Fibroblast of pulmonary artery (primary cell): ENCODE data around the gene PTPRK.

ENCODE experiments used
- DNase-seq: peaks from one replicate; pipeline ENCODE4 v3.0.0-alpha.2; 2010; ENCODE audit warnings: low read depth
- H3K4me3 ChIP-seq: replicated peaks from 2 replicates; pipeline ENCODE4 v1.5.1; 2011; ENCODE audit warnings: low read depth, mild to moderate bottlenecking, control low read depth, low read length, moderate library complexity
- TF ChIP-seq, protein P1 (sequence below): IDR thresholded peaks from 2 replicates; pipeline ENCODE4 v1.5.1; 2011; ENCODE audit warnings: mild to moderate bottlenecking, control low read depth, low read length, inconsistent platforms; ENCODE audit errors: missing control alignments

Gene PTPRK

DNA sequence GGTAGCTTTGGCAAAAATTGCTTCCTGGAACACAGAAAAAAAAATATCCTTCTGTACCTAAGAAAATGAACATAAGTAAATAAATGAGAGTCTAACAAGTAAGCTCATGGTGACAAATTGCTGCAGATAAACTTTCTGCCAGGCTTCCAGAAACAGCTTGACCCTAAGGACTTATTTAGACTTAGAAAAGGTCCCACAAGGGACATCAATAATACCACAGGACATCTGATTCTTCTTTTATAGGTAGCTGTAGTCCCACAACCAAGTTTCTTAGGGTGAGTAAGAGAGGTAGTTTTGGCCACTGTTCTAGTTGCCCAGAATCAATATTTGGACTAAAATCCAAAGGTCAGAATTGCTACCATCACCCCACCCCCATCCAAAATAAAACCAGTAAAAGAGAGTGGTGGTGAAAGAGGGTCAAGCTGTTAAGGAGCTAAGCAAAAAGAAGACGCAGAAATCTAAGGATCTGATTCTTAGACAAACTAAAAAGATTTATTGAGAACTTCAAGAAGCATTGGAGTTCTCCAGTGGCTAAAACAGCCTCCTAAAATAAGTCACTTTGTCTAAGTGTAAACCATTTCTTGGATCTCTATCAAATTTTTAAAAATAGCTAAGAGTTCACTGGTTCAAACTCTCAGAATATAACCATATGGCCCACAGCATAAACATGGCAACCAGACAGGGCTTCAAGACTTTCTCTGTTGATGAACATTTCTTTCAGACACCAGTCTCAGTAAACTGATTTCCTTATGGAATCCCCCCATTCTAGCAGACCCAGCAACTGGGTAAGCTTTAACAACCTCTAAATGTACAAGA is 180.6 kb downstream of the PTPRK start:
- no peak overlapping the region for H3K4me3 ChIP-seq
- DNase-seq = no peak
- TF ChIP-seq, protein P1, sequence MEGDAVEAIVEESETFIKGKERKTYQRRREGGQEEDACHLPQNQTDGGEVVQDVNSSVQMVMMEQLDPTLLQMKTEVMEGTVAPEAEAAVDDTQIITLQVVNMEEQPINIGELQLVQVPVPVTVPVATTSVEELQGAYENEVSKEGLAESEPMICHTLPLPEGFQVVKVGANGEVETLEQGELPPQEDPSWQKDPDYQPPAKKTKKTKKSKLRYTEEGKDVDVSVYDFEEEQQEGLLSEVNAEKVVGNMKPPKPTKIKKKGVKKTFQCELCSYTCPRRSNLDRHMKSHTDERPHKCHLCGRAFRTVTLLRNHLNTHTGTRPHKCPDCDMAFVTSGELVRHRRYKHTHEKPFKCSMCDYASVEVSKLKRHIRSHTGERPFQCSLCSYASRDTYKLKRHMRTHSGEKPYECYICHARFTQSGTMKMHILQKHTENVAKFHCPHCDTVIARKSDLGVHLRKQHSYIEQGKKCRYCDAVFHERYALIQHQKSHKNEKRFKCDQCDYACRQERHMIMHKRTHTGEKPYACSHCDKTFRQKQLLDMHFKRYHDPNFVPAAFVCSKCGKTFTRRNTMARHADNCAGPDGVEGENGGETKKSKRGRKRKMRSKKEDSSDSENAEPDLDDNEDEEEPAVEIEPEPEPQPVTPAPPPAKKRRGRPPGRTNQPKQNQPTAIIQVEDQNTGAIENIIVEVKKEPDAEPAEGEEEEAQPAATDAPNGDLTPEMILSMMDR = no peak

DNA sequence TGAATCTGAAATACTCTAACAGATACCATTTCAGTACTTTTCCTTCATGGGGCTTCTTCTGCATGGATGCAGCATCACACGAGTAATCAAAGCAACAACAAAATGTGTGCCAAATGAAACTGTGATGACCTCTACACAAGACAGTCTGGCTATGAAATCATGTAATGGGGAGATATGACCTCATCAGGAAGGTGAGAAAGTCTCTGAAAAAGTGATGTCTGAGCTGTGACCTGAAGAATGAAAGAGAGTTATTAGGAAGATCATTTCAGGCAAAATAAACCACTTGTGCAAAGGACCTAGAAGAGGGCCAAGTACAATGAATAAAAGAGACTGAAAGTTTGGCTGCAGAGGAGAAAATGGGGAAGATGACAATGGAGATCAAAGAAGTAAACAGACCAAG is 182.8 kb downstream of the PTPRK start:
- TF ChIP-seq, protein P1 = no peak
- H3K4me3 ChIP-seq = no peak overlapping the region
- no peak for DNase-seq

DNA sequence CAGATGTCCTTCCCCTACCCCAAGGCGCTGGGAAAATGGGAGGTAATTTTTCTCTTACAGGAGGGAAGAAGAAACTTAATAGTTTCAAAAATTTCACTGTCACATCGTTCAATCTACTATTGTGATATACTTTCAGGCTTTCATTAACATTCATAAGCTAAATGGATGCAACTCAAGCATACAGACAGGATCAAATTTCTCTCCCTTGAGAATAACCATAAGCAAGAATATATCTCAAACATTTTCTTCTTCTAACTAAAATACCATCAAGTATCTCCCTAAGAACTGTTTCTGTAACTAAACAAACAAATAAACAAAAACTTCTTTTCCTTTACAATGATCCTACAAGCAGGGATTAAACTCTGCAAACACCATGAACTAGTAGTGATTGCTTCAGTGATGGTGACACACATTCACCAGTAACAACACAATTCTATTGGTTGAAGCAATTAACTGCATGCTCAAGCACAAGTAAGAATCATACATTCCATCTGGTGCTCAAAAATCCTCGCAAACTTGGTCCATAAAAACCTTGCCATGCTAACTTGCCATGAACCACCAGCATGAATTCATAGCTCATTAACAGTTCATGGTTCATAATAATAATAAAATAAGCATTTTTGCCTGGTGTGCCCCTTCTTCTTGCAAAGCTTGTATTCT is 183.8 kb downstream of the PTPRK start:
- peak; percentile 4 for DNase-seq
- TF ChIP-seq, protein P1 = no peak
- H3K4me3 ChIP-seq = no peak overlapping the region

DNA sequence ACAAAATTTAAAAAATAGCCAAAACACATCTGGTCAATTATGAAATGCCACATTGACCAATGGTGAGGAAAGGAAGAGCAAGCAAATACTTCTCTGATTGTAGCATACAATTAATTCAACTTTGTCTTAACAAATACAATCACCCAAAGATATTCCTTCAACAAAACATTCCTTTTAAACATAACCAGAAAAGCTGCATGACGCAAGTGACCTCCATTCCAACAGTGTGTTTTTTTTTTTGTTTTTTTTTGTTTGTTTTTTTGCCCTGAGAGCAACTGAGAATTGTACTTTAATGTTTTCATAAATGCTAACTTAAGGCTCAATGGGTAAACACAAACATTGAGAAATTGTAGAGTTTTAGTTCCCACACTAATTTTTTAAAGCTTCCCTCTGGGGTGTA is 184.4 kb downstream of the PTPRK start:
- DNase-seq = no peak
- TF ChIP-seq, protein P1 = no peak
- H3K4me3 ChIP-seq = no peak overlapping the region

DNA sequence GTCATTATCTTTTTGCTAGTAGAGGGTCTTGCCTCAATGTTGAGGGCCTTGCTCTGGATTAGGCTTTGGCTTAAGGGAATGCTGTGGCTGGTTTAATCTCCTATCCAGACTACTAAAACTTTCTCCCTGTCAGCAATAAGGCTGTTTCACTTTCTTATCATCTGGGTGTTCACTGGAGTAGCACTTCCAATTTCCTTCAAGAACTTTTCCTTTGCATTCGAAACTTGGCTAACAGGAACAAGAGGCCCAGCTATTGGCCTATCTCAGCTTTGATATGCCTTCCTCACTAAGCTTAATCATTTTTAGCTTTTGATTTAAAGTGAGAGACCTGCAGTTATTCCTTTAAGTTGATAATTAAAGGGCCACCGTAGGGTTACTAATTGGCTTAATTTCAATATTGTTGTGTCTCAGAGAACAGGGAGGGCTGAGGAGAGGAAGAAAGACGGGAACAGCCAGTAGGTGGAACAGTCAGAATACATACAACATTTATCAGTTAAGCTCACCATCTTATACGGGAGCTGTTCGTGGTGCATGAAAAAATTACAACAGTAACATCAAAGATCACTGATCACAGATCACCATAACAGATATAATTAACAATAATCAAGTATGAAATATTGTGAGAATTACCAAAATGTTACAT is 186.7 kb downstream of the PTPRK start:
- no peak for DNase-seq
- TF ChIP-seq, protein P1 = no peak
- H3K4me3 ChIP-seq = no peak overlapping the region

DNA sequence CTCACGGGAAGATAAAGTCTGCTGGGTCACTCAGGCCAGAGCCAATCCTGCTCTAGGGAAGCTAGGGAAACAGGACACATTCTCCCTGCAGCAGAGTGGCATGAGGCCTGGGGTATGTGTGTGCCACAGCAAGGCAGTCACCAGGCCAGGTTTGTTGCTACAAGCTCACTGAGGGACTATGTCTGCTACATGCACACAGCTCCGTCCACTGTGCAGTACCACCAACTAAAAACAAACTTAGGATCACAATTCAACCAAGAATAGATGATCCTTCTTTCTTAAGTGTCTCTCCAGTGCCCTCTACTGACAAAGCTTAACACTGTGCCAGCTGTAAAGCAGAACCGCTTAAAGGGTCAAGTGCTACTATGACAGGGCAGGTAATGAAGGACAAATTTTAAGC is 192.5 kb downstream of the PTPRK start:
- H3K4me3 ChIP-seq = no peak overlapping the region
- TF ChIP-seq, protein P1 = peak; percentile 46
- peak; percentile 56 for DNase-seq
